Transverse colon (tissue), 4 donors: ENCODE results near the gene MYBPH. TPM values are rescaled to one million over a fixed set of nuclear protein-coding genes. Genes with fewer than 3 reads are reported as not detected.

ENCODE experiments used
- DNase-seq: peaks from one replicate; pipeline ENCODE4 v3.0.0-alpha.2; 2019
- H3K27ac ChIP-seq, 4 donors: fragments of 200-600 bp; sonication (generic); 2 replicates each; pipeline ENCODE4 v1.5.1; 2016 to 2018; ENCODE audit warnings: inconsistent platforms in 4 of 4
- H3K27me3 ChIP-seq: fragments of 200-600 bp; sonication (generic); 2 replicates; pipeline ENCODE4 v1.5.1; 2017; ENCODE audit warnings: inconsistent platforms
- H3K36me3 ChIP-seq, 4 donors: fragments of 200-600 bp; sonication (generic); 2 replicates each; pipeline ENCODE4 v1.5.1; 2017 to 2019; ENCODE audit warnings: inconsistent platforms in 4 of 4
- H3K4me1 ChIP-seq, 4 donors: fragments of 200-600 bp; sonication (generic); 2 replicates each; pipeline ENCODE4 v1.5.1; 2017 to 2020; ENCODE audit warnings: inconsistent platforms in 4 of 4
- H3K4me3 ChIP-seq, 4 donors: fragments of 200-600 bp; sonication (generic); 1 replicate in 1 of 4; 2 replicates in 3 of 4; pipeline versions ENCODE4 v1.5.1 to v1.6.1; 2017 to 2019; ENCODE audit warnings: inconsistent platforms in 4 of 4
- H3K9me3 ChIP-seq, 2 donors: fragments of 200-600 bp; sonication (generic); 2 replicates each; pipeline ENCODE4 v1.5.1; 2017 to 2019; ENCODE audit warnings: inconsistent platforms in 2 of 2
- EP300 ChIP-seq: sonication (generic); formaldehyde crosslinking; IDR thresholded peaks from one replicate; pipeline ENCODE4 v1.6.1; 2017; ENCODE audit warnings: antibody characterized with exemption, low read depth
- POLR2A ChIP-seq: fragments of 450-650 bp; IDR thresholded peaks from one replicate; pipeline ENCODE4 v1.6.1; 2016; ENCODE audit warnings: antibody characterized with exemption, mild to moderate bottlenecking, moderate library complexity
- POLR2AphosphoS5 ChIP-seq, 3 donors: sonication (generic); formaldehyde crosslinking; IDR thresholded peaks; one replicate each; pipeline ENCODE4 v1.6.1; 2016; ENCODE audit warnings: antibody characterized with exemption in 3 of 3
- WGBS, 2 donors: methylation state at CpG; one replicate each; pipeline ENCODE4 v1.1.5; 2018; ENCODE audit warnings: low coverage in 1 of 2; 5-methylcytosine and 5-hydroxymethylcytosine counted together
- in situ Hi-C, 4 donors: fragments of 200-750 bp; cut with MboI; loops; one replicate each; pipeline versions ENCODE4 v1.15.0 to v1.15.1; 2017; ENCODE audit warnings: low sequenced_read_pairs in 3 of 4, low pct_ligation_motif_present in 1 of 4, low pct_unique_long_range_greater_than_20kb in 1 of 4
- intact Hi-C: fragments of 100-400 bp; cut with DNase I; formaldehyde crosslinking; loops from one replicate; pipeline ENCODE4 v1.15.1; 2023; ENCODE audit warnings: low total_unique reads
- total RNA-seq, 4 donors: library from RNA; depleted of rRNA; stranded (reverse); fragments of >200 nt; gene quantifications; one replicate each; pipeline ENCODE4 v1.1.0, GENCODE V29; 2016
- TF ChIP-seq, protein P1 (sequence below), 5 experiments: fragments of 200-600 bp in 3 of 5; fragments of 450-650 bp in 2 of 5; sonication (generic) in 3 of 5; IDR thresholded peaks; 1 replicate in 2 of 5; 2 replicates in 3 of 5; pipeline ENCODE4 v1.5.1; 2016 to 2017; ENCODE audit warnings: antibody characterized with exemption in 5 of 5, inconsistent platforms in 3 of 5, mild to moderate bottlenecking in 2 of 5, moderate library complexity in 1 of 5

The MYBPH gene
- total RNA-seq, 4 donors from 2014 or later, result not detected

DNA sequence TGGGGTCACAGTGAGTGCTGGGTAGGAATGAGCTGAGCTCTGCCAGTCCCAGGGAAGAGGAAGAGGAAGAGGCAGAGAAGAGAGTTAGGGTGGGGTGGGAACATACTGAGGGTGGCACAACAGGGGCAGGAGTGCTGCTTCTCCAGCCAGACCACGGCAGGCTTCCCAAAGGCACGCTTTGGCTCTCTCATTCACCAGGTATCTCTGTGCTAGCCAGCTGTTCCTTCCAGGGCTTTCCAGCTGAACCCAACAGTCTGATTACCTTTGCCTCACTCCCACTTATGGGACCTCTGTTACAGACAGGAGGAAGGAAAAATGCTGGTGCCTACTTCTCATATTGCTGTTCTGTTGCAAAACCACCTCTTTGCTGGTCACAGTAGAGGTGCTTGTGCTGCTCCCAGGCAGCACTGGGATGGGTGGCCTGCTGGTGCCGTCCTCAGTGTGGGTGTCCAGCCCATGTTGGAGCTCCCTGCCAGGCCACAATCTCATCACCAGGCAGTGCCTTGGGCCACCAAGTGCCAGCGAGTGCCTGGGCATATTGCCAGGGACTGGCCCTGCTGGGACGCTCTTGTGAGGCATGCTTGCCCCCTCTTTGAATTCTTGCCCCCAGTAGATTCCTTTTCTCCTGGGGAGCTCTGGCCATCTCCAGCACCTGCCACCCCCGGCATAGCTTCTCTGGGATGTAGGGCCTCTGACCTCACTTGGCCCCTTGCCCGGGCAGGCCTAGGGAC lies 46.0 kb downstream of the MYBPH start:
- no peak overlapping the region for H3K4me3 ChIP-seq
- peak; percentile 13 for DNase-seq
- intact Hi-C loops, result no loop called here
- peaks cover 32% of the 10 kb centered on the region for H3K27me3 ChIP-seq
- no peaks in the 10 kb centered on the region for H3K9me3 ChIP-seq
- H3K27ac ChIP-seq, result no peak overlapping the region
- WGBS, 2 donors, result 48% methylated on average over 7 of the region's 7 CpGs; no CpG with 5 or more reads in 1 of the 2 donors
- peaks cover 6 to 30% (median 10%) of the 10 kb centered on the region in 4 donors for H3K4me1 ChIP-seq
- in situ Hi-C loops, result no loop called here
- H3K36me3 ChIP-seq, result no peaks in the 10 kb centered on the region
- TF ChIP-seq EP300 (no peak), POLR2AphosphoS5 (IDR thresholded peaks at IDR 0.05) (no peak), POLR2A (no peak)
- TF ChIP-seq, protein P1, sequence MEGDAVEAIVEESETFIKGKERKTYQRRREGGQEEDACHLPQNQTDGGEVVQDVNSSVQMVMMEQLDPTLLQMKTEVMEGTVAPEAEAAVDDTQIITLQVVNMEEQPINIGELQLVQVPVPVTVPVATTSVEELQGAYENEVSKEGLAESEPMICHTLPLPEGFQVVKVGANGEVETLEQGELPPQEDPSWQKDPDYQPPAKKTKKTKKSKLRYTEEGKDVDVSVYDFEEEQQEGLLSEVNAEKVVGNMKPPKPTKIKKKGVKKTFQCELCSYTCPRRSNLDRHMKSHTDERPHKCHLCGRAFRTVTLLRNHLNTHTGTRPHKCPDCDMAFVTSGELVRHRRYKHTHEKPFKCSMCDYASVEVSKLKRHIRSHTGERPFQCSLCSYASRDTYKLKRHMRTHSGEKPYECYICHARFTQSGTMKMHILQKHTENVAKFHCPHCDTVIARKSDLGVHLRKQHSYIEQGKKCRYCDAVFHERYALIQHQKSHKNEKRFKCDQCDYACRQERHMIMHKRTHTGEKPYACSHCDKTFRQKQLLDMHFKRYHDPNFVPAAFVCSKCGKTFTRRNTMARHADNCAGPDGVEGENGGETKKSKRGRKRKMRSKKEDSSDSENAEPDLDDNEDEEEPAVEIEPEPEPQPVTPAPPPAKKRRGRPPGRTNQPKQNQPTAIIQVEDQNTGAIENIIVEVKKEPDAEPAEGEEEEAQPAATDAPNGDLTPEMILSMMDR (IDR thresholded peaks at IDR 0.05), result no peak

DNA sequence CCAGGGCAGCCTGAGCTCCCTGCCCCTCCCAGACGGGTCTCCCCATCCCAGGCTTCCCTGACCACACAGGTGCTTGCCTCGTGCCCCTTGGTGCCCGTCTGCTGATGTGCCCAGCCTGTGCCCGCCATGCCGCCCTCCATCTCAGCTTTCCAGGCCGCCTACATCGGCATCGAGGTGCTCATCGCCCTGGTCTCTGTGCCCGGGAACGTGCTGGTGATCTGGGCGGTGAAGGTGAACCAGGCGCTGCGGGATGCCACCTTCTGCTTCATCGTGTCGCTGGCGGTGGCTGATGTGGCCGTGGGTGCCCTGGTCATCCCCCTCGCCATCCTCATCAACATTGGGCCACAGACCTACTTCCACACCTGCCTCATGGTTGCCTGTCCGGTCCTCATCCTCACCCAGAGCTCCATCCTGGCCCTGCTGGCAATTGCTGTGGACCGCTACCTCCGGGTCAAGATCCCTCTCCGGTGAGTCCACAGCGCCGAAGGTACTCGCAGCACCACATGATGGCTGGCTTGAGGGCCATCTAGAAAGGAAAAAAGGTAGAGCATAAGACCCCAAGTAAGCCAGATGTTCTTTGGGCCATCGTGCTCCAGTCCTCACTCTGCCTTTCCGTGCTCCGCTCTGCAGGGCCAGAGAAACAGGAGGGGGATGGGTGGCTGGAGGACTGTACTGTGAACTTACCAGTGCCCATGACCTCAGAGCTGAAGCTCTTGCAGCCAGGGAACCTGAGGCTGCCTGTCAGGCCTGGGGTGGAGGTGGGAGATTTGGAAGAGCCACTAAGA lies 46.7 kb downstream of the MYBPH start:
- no peak overlapping the region for H3K27ac ChIP-seq
- 88% methylated on average over 29 of the region's 29 CpGs; no CpG with 5 or more reads in 1 of the 2 donors for WGBS, 2 donors
- peaks cover 6 to 30% (median 10%) of the 10 kb centered on the region in 4 donors for H3K4me1 ChIP-seq
- intact Hi-C loops (no loop called here), in situ Hi-C loops (no loop called here)
- no peak for TF ChIP-seq POLR2A
- TF ChIP-seq, protein P1 (IDR thresholded peaks at IDR 0.05), result no peak
- TF ChIP-seq EP300, result no peak
- TF ChIP-seq POLR2AphosphoS5 (IDR thresholded peaks at IDR 0.05), result no peak
- no peaks in the 10 kb centered on the region for H3K36me3 ChIP-seq
- H3K9me3 ChIP-seq, result no peaks in the 10 kb centered on the region
- peaks cover 40% of the 10 kb centered on the region for H3K27me3 ChIP-seq
- DNase-seq, result peak; percentile 4
- no peak overlapping the region for H3K4me3 ChIP-seq

DNA sequence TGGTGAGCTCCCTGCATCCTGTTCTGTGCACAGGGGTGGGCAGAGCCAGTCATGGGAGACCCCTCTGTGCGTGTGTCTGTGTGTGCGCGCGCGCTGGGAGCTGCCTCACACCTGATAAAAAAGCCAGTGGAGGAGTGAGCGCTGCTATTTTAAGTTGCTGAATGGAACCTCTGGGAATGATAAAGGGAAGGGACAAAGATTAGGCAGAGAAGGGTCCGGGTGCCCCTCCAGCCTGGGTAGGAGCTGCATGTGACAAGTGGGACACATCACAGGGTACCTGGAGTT lies 47.3 kb downstream of the MYBPH start:
- H3K27me3 ChIP-seq, result peaks cover 45% of the 10 kb centered on the region
- TF ChIP-seq POLR2A (no peak), EP300 (no peak), POLR2AphosphoS5 (IDR thresholded peaks at IDR 0.05) (no peak)
- TF ChIP-seq, protein P1 (IDR thresholded peaks at IDR 0.05), result no peak
- no peaks in the 10 kb centered on the region for H3K36me3 ChIP-seq
- 37% methylated on average over 7 of the region's 7 CpGs; no CpG with 5 or more reads in 1 of the 2 donors for WGBS, 2 donors
- intact Hi-C loops (no loop called here), in situ Hi-C loops (no loop called here)
- no peaks in the 10 kb centered on the region for H3K9me3 ChIP-seq
- H3K4me3 ChIP-seq, result peak overlapping the region in 3 of 4 donors; percentile 18 to 44 (median 33)
- DNase-seq, result no peak
- H3K27ac ChIP-seq, result peak overlapping the region in 2 of 4 donors; percentile 10 to 30
- peaks cover 6 to 30% (median 10%) of the 10 kb centered on the region in 4 donors for H3K4me1 ChIP-seq

DNA sequence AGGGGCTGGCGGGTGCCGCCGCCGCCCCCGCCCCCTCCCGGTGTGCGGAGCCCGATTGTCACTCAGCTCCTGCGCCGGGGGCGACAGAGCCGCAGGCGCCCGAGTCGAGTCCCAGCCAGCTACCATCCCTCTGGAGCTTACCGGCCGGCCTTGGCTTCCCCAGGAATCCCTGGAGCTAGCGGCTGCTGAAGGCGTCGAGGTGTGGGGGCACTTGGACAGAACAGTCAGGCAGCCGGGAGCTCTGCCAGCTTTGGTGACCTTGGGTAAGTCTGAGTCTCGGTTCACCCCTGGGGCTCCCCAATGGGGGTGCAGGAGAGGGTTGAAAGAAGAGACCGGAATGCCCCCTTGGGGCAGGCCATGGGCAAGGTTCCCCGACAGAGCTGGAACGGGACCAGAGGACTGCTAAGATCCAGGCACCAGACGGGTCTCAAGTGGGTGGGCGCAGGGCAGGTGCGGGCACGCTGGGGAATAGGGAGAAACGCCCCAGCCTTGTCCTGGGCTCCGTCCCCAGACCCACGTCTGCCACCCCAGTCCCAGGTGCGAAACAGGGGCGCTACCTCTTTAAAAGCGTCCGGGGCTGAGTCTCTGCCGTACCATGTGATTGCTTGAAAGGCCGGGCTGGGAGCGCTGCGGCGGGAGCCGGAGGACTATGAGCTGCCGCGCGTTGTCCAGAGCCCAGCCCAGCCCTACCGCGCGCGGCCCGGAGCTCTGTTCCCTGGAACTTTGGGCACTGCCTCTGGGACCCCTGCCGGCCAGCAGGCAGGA lies 47.8 kb downstream of the MYBPH start, which contains the start of gene ADORA1:
Gene ADORA1 (plus strand): TSS at position 61 of the 765 bp plus-strand sequence. CDS start 1,116 bp downstream, outside the sequence.
- Histone ChIP-seq H3K36me3 (no peaks in the 10 kb centered on the region), H3K4me1 (peaks cover 6 to 30% (median 10%) of the 10 kb centered on the region in 4 donors), H3K4me3 (peak within 1 kb of the TSS; percentile 18 to 44 (median 32)), H3K27me3 (peaks cover 50% of the 10 kb centered on the region), H3K9me3 (no peaks in the 10 kb centered on the region), H3K27ac (peak within 1 kb of the TSS; percentile 10 to 46 (median 26))
- in situ Hi-C loops, result no loop called here
- WGBS, 2 donors, result 1% methylated on average over 35 of the region's 51 CpGs; no CpG with 5 or more reads in 1 of the 2 donors
- intact Hi-C loops, result no loop called here
- DNase-seq, result peak; percentile 67
- TF ChIP-seq, protein P1 (IDR thresholded peaks at IDR 0.05), result peak in 1 of 5 experiments; percentile 10
- no peak for TF ChIP-seq POLR2AphosphoS5 (IDR thresholded peaks at IDR 0.05)
